Stomach (tissue), 9 donors: ENCODE results near the gene UGGT2. TPM values are rescaled to one million over a fixed set of nuclear protein-coding genes. Genes with fewer than 3 reads are reported as not detected.
"Not testable (repeated sequence)": the region's sequence is repeated elsewhere in the genome, so short reads cannot be mapped to it uniquely, and the experiment has no call there.

Experiments used
- DNase-seq, 2 donors: peaks; one replicate each; pipeline versions ENCODE4 v3.0.0 to v3.0.0-alpha.2; 2013 to 2019
- H3K27ac ChIP-seq, 5 donors: fragments of 200-600 bp in 4 of 5; sonication (generic) in 4 of 5; one replicate each; pipeline ENCODE4 v1.5.1; 2013 to 2019; ENCODE audit warnings: mild to moderate bottlenecking in 1 of 5, moderate library complexity in 1 of 5
- H3K27me3 ChIP-seq, 3 donors: fragments of 200-600 bp; sonication (generic); one replicate each; pipeline ENCODE4 v1.5.1; 2017 to 2019; ENCODE audit warnings: mixed run types in 1 of 3
- H3K36me3 ChIP-seq, 4 donors: fragments of 200-600 bp; sonication (generic); 1 replicate in 3 of 4; 2 replicates in 1 of 4; pipeline ENCODE4 v1.5.1; 2016 to 2019
- H3K4me1 ChIP-seq, 4 donors: fragments of 200-600 bp; sonication (generic); one replicate each; pipeline ENCODE4 v1.5.1; 2016 to 2019
- H3K4me3 ChIP-seq, 4 donors: fragments of 200-600 bp; sonication (generic) in 3 of 4; one replicate each; pipeline ENCODE4 v1.5.1; 2016 to 2019; ENCODE audit warnings: mild to moderate bottlenecking in 1 of 4
- H3K9me3 ChIP-seq, 4 donors: fragments of 200-600 bp; sonication (generic); one replicate each; pipeline ENCODE4 v1.5.1; 2016 to 2019
- CTCF ChIP-seq, 7 experiments: fragments of 450-650 bp in 4 of 7; fragments of 200-600 bp in 3 of 7; sonication (generic) in 3 of 7; IDR thresholded peaks; one replicate each; pipeline ENCODE4 v1.5.1; 2016 to 2019; ENCODE audit warnings: antibody characterized with exemption in 7 of 7, control low read depth in 2 of 7, mild to moderate bottlenecking in 1 of 7
- EP300 ChIP-seq: sonication (generic); formaldehyde crosslinking; IDR thresholded peaks from one replicate; pipeline ENCODE4 v1.6.1; 2017; ENCODE audit warnings: antibody characterized with exemption
- POLR2A ChIP-seq, 4 donors: fragments of 450-650 bp; IDR thresholded peaks; one replicate each; pipeline ENCODE4 v1.6.1; 2016; ENCODE audit warnings: antibody characterized with exemption in 4 of 4, control low read depth in 2 of 4, mild to moderate bottlenecking in 1 of 4, moderate library complexity in 1 of 4
- POLR2AphosphoS5 ChIP-seq, 3 donors: sonication (generic); formaldehyde crosslinking; IDR thresholded peaks; one replicate each; pipeline ENCODE4 v1.6.1; 2016; ENCODE audit warnings: antibody characterized with exemption in 3 of 3
- WGBS, 5 donors: extraction: QIAGEN DNeasy Blood & Tissue Kit in 3 of 5; methylation state at CpG; one replicate each; pipeline versions ENCODE4 v1.1.5 to v1.1.7; 2013 to 2018; 5-methylcytosine and 5-hydroxymethylcytosine counted together
- intact Hi-C: fragments of 100-400 bp; cut with DNase I; formaldehyde crosslinking; loops from one replicate; pipeline ENCODE4 v1.15.1; 2023; ENCODE audit warnings: low total_unique reads
- polyA plus RNA-seq, 3 donors: library from polyadenylated mRNA; stranded (reverse); fragments of 200-250 nt; gene quantifications; one replicate each; pipeline ENCODE4 v1.2.3, GENCODE V29; 2013
- total RNA-seq, 5 donors: library from RNA; depleted of rRNA; stranded (reverse); fragments of >200 nt; gene quantifications; one replicate each; pipeline versions ENCODE4 v1.1.0 to v1.2.3, GENCODE V29; 2014 to 2016
- donor health status: healthy with polysubstance abuse.
- donor health status: Bipolar disorder and iron deficiency.
- donor health status: healthy.

UGGT2 gene
- total and polyA plus RNA-seq, 8 donors: 2.1 to 140 (median 21.6) TPM

- 62 to 91% (median 72%) methylated on average over 2 of the region's 2 CpGs for WGBS, 5 donors
- Histone ChIP-seq H3K4me1 (peaks cover 0 to 10% (median 2%) of the 10 kb centered on the region in 4 donors), H3K9me3 (no peaks in the 10 kb centered on the region), H3K27me3 (no peaks in the 10 kb centered on the region), H3K27ac (no peak overlapping the region), H3K4me3 (no peak overlapping the region), H3K36me3 (peaks cover 0 to 5% (median 0%) of the 10 kb centered on the region in 4 donors)
- TF ChIP-seq POLR2A (IDR thresholded peaks at IDR 0.05) (no peak), CTCF (IDR thresholded peaks at IDR 0.05) (no peak), EP300 (no peak), POLR2AphosphoS5 (IDR thresholded peaks at IDR 0.05) (no peak)
- intact Hi-C loops: no loop called here
- DNase-seq: peak in 1 of 2 donors; percentile 30
These were observed 191.9 kb downstream of the UGGT2 start for GRCh38 chr13:95861296-95861695.

- Histone ChIP-seq H3K4me3 (no peak overlapping the region), H3K4me1 (peaks cover 0 to 10% (median 2%) of the 10 kb centered on the region in 4 donors), H3K36me3 (peaks cover 0 to 13% (median 3%) of the 10 kb centered on the region in 4 donors), H3K9me3 (no peaks in the 10 kb centered on the region), H3K27me3 (no peaks in the 10 kb centered on the region), H3K27ac (no peak overlapping the region)
- intact Hi-C loops: no loop called here
- TF ChIP-seq EP300: no peak
- no peak for TF ChIP-seq POLR2A (IDR thresholded peaks at IDR 0.05)
- TF ChIP-seq CTCF (IDR thresholded peaks at IDR 0.05): no peak
- TF ChIP-seq POLR2AphosphoS5 (IDR thresholded peaks at IDR 0.05): no peak
- WGBS, 5 donors: 52 to 64% (median 58%) methylated on average over 10 of the region's 10 CpGs
- peak in 1 of 2 donors; percentile 55 for DNase-seq
These were observed 194.7 kb downstream of the UGGT2 start for GRCh38 chr13:95858286-95859075.

GRCh38 chr13:95845656-95846055 lies 207.5 kb downstream of the UGGT2 start:
- DNase-seq, intact Hi-C loops, H3K27ac ChIP-seq, H3K27me3 ChIP-seq, H3K4me1 ChIP-seq, H3K4me3 ChIP-seq: not testable (repeated sequence)
- 92 to 97% (median 94%) methylated on average over 22 to 26 of the region's 26 CpGs for WGBS, 5 donors
- Histone ChIP-seq H3K36me3 (peaks cover 3 to 17% (median 8%) of the 10 kb centered on the region in 4 donors), H3K9me3 (peaks cover 0 to 13% (median 5%) of the 10 kb centered on the region in 4 donors)

- H3K27ac ChIP-seq: no peak overlapping the region
- 93 to 97% (median 97%) methylated on average over 2 of the region's 2 CpGs for WGBS, 5 donors
- H3K27me3 ChIP-seq: no peaks in the 10 kb centered on the region
- TF ChIP-seq POLR2AphosphoS5 (IDR thresholded peaks at IDR 0.05): no peak
- TF ChIP-seq POLR2A (IDR thresholded peaks at IDR 0.05): no peak
- no peak for TF ChIP-seq CTCF (IDR thresholded peaks at IDR 0.05)
- no peak for TF ChIP-seq EP300
- no peak overlapping the region for H3K4me3 ChIP-seq
- intact Hi-C loops: no loop called here
- DNase-seq: no peak
- no peaks in the 10 kb centered on the region for H3K4me1 ChIP-seq
- peaks cover 0 to 13% (median 4%) of the 10 kb centered on the region in 4 donors for H3K9me3 ChIP-seq
- H3K36me3 ChIP-seq: peaks cover 0 to 8% (median 0%) of the 10 kb centered on the region in 4 donors
These were observed 210.3 kb downstream of the UGGT2 start for GRCh38 chr13:95842898-95843297.

- peaks cover 0 to 16% (median under 1%) of the 10 kb centered on the region in 4 donors for H3K36me3 ChIP-seq
- intact Hi-C loops: no loop called here
- DNase-seq: no peak
These were observed 211.3 kb downstream of the UGGT2 start for GRCh38 chr13:95841894-95842293.

More at GRCh38 chr13:95841894-95842293, 211.3 kb downstream of the UGGT2 start:
- TF ChIP-seq CTCF (IDR thresholded peaks at IDR 0.05): no peak
- no peak for TF ChIP-seq POLR2AphosphoS5 (IDR thresholded peaks at IDR 0.05)
- TF ChIP-seq EP300: no peak
- TF ChIP-seq POLR2A (IDR thresholded peaks at IDR 0.05): no peak
- Histone ChIP-seq H3K27ac (no peak overlapping the region), H3K9me3 (peaks cover 0 to 13% (median 4%) of the 10 kb centered on the region in 4 donors), H3K27me3 (no peaks in the 10 kb centered on the region), H3K4me3 (no peak overlapping the region), H3K4me1 (no peaks in the 10 kb centered on the region)
